Prostate gland (tissue), 2 donors: ENCODE measurements around the gene TBRG1. TPM values are rescaled to one million over a fixed set of nuclear protein-coding genes. Genes with fewer than 3 reads are reported as not detected.

Experiments used
- DNase-seq: peaks from one replicate; pipeline ENCODE4 v3.0.0-alpha.2; 2019; ENCODE audit warnings: low spot score
- H3K27ac ChIP-seq, 2 donors: fragments of 200-600 bp; sonication (generic); 2 replicates each; pipeline ENCODE4 v1.5.1; 2017 to 2019
- H3K27me3 ChIP-seq: fragments of 200-600 bp; sonication (generic); replicated peaks from 2 replicates; pipeline ENCODE4 v1.5.1; 2019; ENCODE audit not compliant: insufficient read depth
- H3K36me3 ChIP-seq, 2 donors: fragments of 200-600 bp; sonication (generic); 1 replicate in 1 of 2; 2 replicates in 1 of 2; pipeline versions ENCODE4 v1.5.1 to v1.8.1; 2017 to 2019
- H3K4me1 ChIP-seq: fragments of 200-600 bp; sonication (generic); replicated peaks from 2 replicates; pipeline ENCODE4 v1.5.1; 2019
- H3K4me3 ChIP-seq, 2 donors: fragments of 200-600 bp; sonication (generic); 2 replicates each; pipeline ENCODE4 v1.5.1; 2017 to 2019
- H3K9me3 ChIP-seq: fragments of 200-600 bp; sonication (generic); 2 replicates; pipeline ENCODE4 v1.5.1; 2017
- CTCF ChIP-seq, 4 experiments: fragments of 200-600 bp in 2 of 4; fragments of 450-650 bp in 2 of 4; sonication (generic) in 2 of 4; IDR thresholded peaks; 1 replicate in 3 of 4; 2 replicates in 1 of 4; pipeline ENCODE4 v1.5.1; 2016 to 2019; ENCODE audit warnings: antibody characterized with exemption in 4 of 4, mild to moderate bottlenecking in 2 of 4, moderate library complexity in 2 of 4
- POLR2A ChIP-seq: fragments of 450-650 bp; IDR thresholded peaks from one replicate; pipeline ENCODE4 v1.6.1; 2016; ENCODE audit warnings: antibody characterized with exemption, mild to moderate bottlenecking
- POLR2AphosphoS5 ChIP-seq: sonication (generic); formaldehyde crosslinking; IDR thresholded peaks from one replicate; pipeline ENCODE4 v1.6.1; 2017; ENCODE audit warnings: antibody characterized with exemption
- WGBS: methylation state at CpG from one replicate; pipeline ENCODE4 v1.1.5; 2018; 5-methylcytosine and 5-hydroxymethylcytosine counted together
- intact Hi-C: fragments of 100-400 bp; cut with DNase I; formaldehyde crosslinking; loops from one replicate; pipeline ENCODE4 v1.14.2; 2022
- total RNA-seq, 2 donors: library from RNA; depleted of rRNA; stranded (reverse); fragments of >200 nt; gene quantifications; one replicate each; pipeline ENCODE4 v1.1.0, GENCODE V29; 2016

The TBRG1 gene
- total RNA-seq, 2 donors from 2014 or later, result 30.8 to 33.8 TPM

GRCh38 chr11:124612567-124613246 is 10.0 kb upstream of the TBRG1 start:
- Histone ChIP-seq H3K4me3 (no peak overlapping the region), H3K27me3 (no peaks in the 10 kb centered on the region), H3K9me3 (no peaks in the 10 kb centered on the region), H3K4me1 (no peaks in the 10 kb centered on the region), H3K36me3 (no peaks in the 10 kb centered on the region), H3K27ac (no peak overlapping the region)
- WGBS, result 50% methylated on average over 10 of the region's 10 CpGs
- intact Hi-C loops, result no loop called here
- TF ChIP-seq POLR2A (no peak), CTCF (IDR thresholded peaks at IDR 0.05) (no peak), POLR2AphosphoS5 (no peak)
- no peak for DNase-seq

GRCh38 chr11:124618863-124619262 is 3.8 kb upstream of the TBRG1 start:
- no peak overlapping the region for H3K4me3 ChIP-seq
- DNase-seq, result no peak
- no peaks in the 10 kb centered on the region for H3K9me3 ChIP-seq
- H3K27ac ChIP-seq, result no peak overlapping the region
- peaks cover 1% of the 10 kb centered on the region for H3K4me1 ChIP-seq
- intact Hi-C loops, result no loop called here
- no peaks in the 10 kb centered on the region for H3K36me3 ChIP-seq
- TF ChIP-seq CTCF (IDR thresholded peaks at IDR 0.05) (no peak), POLR2A (no peak), POLR2AphosphoS5 (no peak)
- H3K27me3 ChIP-seq, result no peaks in the 10 kb centered on the region
- WGBS, result 78% methylated on average over 5 of the region's 5 CpGs

- no peak for DNase-seq
- Histone ChIP-seq H3K9me3 (no peaks in the 10 kb centered on the region), H3K4me3 (peak overlapping the region; percentile 63 to 77), H3K27me3 (no peaks in the 10 kb centered on the region), H3K36me3 (no peaks in the 10 kb centered on the region), H3K27ac (peak overlapping the region in 1 of 2 donors; percentile 84), H3K4me1 (peaks cover 3% of the 10 kb centered on the region)
- intact Hi-C loops, result no loop called here
- TF ChIP-seq POLR2AphosphoS5 (no peak), POLR2A (no peak), CTCF (IDR thresholded peaks at IDR 0.05) (no peak)
- WGBS, result 65% methylated on average over 4 of the region's 4 CpGs
These were observed 1.3 kb downstream of the TBRG1 start for GRCh38 chr11:124623861-124624525.

- peaks cover under 1 to 4% of the 10 kb centered on the region in 2 donors for H3K36me3 ChIP-seq
- no peak for DNase-seq
- H3K9me3 ChIP-seq, result no peaks in the 10 kb centered on the region
- intact Hi-C loops, result no loop called here
- no peaks in the 10 kb centered on the region for H3K27me3 ChIP-seq
- TF ChIP-seq CTCF (IDR thresholded peaks at IDR 0.05) (no peak), POLR2AphosphoS5 (no peak), POLR2A (no peak)
- WGBS, result 100% methylated on average over 3 of the region's 3 CpGs
- H3K27ac ChIP-seq, result no peak overlapping the region
- H3K4me3 ChIP-seq, result no peak overlapping the region
- peaks cover 3% of the 10 kb centered on the region for H3K4me1 ChIP-seq
These were observed 3.0 kb downstream of the TBRG1 start for GRCh38 chr11:124625504-124626168.
